Upper lobe of right lung (tissue), 1 donor: ENCODE measurements around the gene PDE6B. TPM values are rescaled to one million over a fixed set of nuclear protein-coding genes. Genes with fewer than 3 reads are reported as not detected.
"Not testable (repeated sequence)": the region's sequence is repeated elsewhere in the genome, so short reads cannot be mapped to it uniquely, and the experiment has no call there.

Experiments
- ATAC-seq: fragments of 200-7000 bp; cut with Tn5 transposase; one replicate; pipeline ENCODE4 v1.9.1; 2020; ENCODE audit warnings: mild to moderate bottlenecking, moderate library complexity
- DNase-seq: peaks from one replicate; pipeline ENCODE4 v3.0.0-alpha.2; 2020
- H3K27ac ChIP-seq: fragments of 200-600 bp; one replicate; pipeline ENCODE4 v1.8.0; 2022
- H3K27me3 ChIP-seq: fragments of 200-600 bp; one replicate; pipeline ENCODE4 v1.8.0; 2022; ENCODE audit warnings: mild to moderate bottlenecking
- H3K36me3 ChIP-seq: fragments of 200-600 bp; one replicate; pipeline ENCODE4 v1.8.0; 2022
- H3K4me1 ChIP-seq: fragments of 200-600 bp; one replicate; pipeline ENCODE4 v1.8.0; 2022
- H3K4me3 ChIP-seq: fragments of 200-600 bp; one replicate; pipeline ENCODE4 v1.8.0; 2022; ENCODE audit warnings: mild to moderate bottlenecking
- H3K9me3 ChIP-seq: fragments of 200-600 bp; one replicate; pipeline ENCODE4 v1.8.0; 2022
- intact Hi-C: fragments of 100-400 bp; cut with DNase I; formaldehyde crosslinking; loops from one replicate; pipeline ENCODE4 v1.11.0; 2022
- total RNA-seq: library from RNA; stranded (reverse); fragmentation: NEBNext Ultra II Directional; extraction: Animal tissue kit (Norgen Biotek cat#: 25700); gene quantifications from one replicate; pipeline ENCODE4 v1.2.1, GENCODE V29; 2021
- TF ChIP-seq, protein P1 (sequence below): fragments of 200-600 bp; IDR thresholded peaks from one replicate; pipeline ENCODE4 v1.8.0; 2022; ENCODE audit warnings: antibody characterized with exemption
- donor health status: DM: no; HTN: yes; CAD: no; lungs with severe emphysema.

PDE6B gene
- total RNA-seq, 1 donor from 2014 or later: 9.1 TPM

DNA sequence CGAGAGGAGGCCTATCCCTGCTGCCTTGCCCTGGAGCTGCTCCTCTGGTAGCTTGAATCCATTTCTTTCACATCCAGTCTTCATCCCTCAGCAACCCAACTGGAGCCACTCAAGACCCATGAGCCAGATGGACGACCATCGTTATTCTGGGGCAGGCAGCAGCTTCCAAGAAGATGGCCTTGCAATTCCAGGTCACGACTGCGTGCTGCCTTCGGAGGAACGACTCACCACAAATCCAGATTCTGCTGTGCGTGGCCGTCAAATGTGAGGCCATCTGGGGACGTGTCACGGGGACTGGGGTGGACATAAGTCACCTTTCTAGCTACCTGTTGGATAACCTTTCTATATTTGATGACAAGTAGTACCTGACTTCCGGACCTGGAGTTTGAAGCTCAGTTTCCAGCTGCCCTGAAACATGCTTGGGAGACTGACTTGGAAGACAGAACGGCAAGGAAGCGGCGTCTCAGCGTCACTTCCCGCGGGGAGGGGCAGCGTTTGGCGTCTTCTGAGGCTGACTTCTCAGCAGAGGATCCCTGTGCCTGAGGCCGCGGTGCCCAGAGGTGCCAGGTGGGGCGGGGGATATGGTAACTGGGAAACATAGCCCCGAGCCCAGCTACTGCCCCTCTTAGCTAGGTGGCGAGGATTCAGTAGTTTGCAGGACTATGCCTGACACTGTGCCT is 37.6 kb upstream of the PDE6B start:
- H3K27me3 ChIP-seq: peaks cover 13% of the 10 kb centered on the region
- TF ChIP-seq, protein P1, sequence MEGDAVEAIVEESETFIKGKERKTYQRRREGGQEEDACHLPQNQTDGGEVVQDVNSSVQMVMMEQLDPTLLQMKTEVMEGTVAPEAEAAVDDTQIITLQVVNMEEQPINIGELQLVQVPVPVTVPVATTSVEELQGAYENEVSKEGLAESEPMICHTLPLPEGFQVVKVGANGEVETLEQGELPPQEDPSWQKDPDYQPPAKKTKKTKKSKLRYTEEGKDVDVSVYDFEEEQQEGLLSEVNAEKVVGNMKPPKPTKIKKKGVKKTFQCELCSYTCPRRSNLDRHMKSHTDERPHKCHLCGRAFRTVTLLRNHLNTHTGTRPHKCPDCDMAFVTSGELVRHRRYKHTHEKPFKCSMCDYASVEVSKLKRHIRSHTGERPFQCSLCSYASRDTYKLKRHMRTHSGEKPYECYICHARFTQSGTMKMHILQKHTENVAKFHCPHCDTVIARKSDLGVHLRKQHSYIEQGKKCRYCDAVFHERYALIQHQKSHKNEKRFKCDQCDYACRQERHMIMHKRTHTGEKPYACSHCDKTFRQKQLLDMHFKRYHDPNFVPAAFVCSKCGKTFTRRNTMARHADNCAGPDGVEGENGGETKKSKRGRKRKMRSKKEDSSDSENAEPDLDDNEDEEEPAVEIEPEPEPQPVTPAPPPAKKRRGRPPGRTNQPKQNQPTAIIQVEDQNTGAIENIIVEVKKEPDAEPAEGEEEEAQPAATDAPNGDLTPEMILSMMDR: no peak

DNA sequence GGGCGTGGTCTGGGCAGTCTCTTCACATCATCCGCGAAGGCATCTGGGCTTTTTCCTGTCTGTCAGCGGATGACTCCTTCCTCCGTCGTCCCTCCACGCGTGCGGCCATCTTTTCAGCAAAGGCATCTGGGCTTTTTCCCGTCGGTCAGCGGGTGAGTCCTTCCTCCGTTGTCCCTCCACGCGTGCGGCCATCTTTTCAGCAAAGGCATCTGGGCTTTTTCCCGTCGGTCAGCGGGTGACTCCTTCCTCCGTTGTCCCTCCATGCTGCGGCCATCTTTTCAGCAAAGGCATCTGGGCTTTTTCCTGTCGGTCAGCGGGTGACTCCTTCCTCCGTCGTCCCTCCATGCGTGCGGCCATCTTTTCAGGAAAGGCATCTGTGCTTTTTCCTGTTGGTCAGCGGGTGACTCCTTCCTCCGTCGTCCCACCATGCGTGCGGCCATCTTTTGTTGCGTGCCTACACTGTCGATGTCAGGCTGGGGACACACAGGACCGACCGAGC is 37.0 kb upstream of the PDE6B start:
- DNase-seq: no peak
- no peak for ATAC-seq
- TF ChIP-seq, protein P1: no peak
- Histone ChIP-seq H3K27me3 (peaks cover 9% of the 10 kb centered on the region), H3K36me3 (no peaks in the 10 kb centered on the region), H3K4me3 (no peak overlapping the region), H3K4me1 (no peaks in the 10 kb centered on the region), H3K9me3 (no peaks in the 10 kb centered on the region), H3K27ac (no peak overlapping the region)
- intact Hi-C loops: no loop called here

More for the DNA sequence above, 37.6 kb upstream of the PDE6B start:
- intact Hi-C loops: no loop called here
- H3K4me3 ChIP-seq: no peak overlapping the region
- no peak overlapping the region for H3K27ac ChIP-seq
- ATAC-seq: no peak
- H3K9me3 ChIP-seq: no peaks in the 10 kb centered on the region
- H3K36me3 ChIP-seq: no peaks in the 10 kb centered on the region
- DNase-seq: no peak
- H3K4me1 ChIP-seq: no peaks in the 10 kb centered on the region

DNA sequence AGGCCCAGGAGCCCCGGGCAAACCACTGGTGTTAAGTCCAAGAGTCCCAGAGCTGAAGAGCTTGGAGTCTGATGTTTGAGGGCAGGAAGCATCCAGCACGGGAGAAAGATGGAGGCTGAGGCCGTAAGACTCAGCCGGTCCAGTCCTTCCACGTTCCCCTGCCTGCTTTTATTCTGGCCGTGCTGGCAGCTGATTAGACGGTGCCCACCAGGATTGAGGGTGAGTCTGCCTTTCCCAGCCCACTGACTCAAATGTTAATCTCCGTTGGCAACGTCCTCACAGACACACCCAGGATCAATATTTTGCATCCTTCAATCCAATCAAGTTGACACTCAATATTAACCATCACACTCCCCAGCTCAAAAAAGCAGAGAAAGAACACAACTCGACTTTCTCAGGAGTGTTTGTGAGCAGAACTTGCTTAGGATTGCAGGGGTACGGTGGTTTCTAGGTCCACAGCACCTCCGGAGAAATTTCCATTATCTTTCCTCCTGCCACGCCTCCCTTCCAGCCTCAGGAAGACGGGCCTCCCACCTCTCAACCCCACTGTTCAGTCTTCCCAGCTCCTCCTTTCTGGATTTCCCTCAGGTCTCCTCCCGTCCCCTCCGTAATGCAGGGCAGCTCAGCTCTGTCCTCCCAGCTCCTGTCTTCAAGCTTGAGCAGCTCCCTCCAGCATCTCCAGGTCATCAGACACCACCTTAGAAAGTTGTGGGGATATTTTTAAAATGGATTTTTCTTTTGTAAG is 36.0 kb upstream of the PDE6B start:
- Histone ChIP-seq H3K27ac (no peak overlapping the region), H3K27me3 (peaks cover 9% of the 10 kb centered on the region), H3K4me1 (no peaks in the 10 kb centered on the region), H3K9me3 (no peaks in the 10 kb centered on the region), H3K4me3 (no peak overlapping the region), H3K36me3 (no peaks in the 10 kb centered on the region)
- intact Hi-C loops: no loop called here
- DNase-seq (no peak), ATAC-seq (no peak)
- TF ChIP-seq, protein P1: no peak

DNA sequence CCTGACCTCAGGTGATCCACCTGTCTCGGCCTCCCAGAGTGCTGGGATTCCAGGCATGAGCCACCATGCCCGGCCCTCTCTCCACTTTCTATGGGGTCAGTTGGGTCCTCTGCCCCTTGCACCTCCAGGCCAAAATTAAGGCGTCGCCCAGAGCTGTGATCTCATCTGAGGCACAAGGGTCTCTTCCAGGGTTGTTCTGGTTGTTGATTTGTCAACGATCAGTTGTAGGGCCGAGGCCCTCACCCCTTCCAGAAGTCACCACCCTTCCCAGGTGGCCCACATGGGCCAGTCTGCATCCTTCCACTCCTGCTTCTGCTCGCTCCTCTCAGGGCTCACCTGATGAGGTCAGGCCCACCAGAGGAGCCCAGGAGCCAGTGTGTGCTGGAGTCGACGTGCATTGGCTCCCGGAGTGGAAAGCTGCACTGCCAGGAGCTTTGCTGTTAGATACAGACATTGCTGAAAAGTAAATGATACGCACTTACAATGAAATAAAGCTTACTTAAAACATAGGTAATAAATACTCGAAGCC is 35.0 kb upstream of the PDE6B start:
- DNase-seq: no peak

DNA sequence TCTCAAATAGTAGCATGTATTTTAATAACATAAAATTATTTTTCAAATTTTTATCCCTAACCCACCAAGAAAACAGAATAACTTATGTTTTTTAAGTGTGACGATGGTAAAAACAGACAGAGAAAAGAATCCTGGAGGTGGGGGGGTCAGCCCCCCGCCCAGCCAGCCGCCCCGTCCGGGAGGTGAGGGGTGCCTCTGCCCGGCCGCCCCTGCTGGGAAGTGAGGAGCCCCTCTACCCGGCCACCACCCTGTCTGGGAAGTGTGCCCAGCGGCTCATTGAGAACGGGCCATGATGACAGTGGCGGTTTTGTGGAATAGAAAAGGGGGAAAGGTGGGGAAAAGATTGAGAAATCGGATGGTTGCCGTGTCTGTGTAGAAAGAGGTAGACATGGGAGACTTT is 33.2 kb upstream of the PDE6B start:
- H3K27ac ChIP-seq, H3K4me3 ChIP-seq, H3K27me3 ChIP-seq, H3K36me3 ChIP-seq, DNase-seq, H3K9me3 ChIP-seq, H3K4me1 ChIP-seq, intact Hi-C loops, ATAC-seq: not testable (repeated sequence)

More for the DNA sequence above, 35.0 kb upstream of the PDE6B start:
- H3K36me3 ChIP-seq: no peaks in the 10 kb centered on the region
- H3K4me1 ChIP-seq: no peaks in the 10 kb centered on the region
- TF ChIP-seq, protein P1: no peak
- no peak overlapping the region for H3K4me3 ChIP-seq
- intact Hi-C loops: no loop called here
- ATAC-seq: no peak
- H3K27me3 ChIP-seq: peaks cover 4% of the 10 kb centered on the region
- no peak overlapping the region for H3K27ac ChIP-seq
- H3K9me3 ChIP-seq: no peaks in the 10 kb centered on the region
